NCI-H187 (cell line): Measurements from ENCODE around the gene HMCN1.
"Not testable (repeated sequence)": the region's sequence is repeated elsewhere in the genome, so short reads cannot be mapped to it uniquely, and the experiment has no call there.

Source experiments
- DNase-seq, 2 experiments: peaks; one replicate each; lab custom pipeline; 2025; lab: John Stamatoyannopoulos, UW

Gene HMCN1

GRCh38 chr1:185741551-185741950 lies 7.4 kb downstream of the HMCN1 start:
- no peak for DNase-seq

- DNase-seq, result no peak
These were observed 8.2 kb downstream of the HMCN1 start for GRCh38 chr1:185742403-185742802.

DNA sequence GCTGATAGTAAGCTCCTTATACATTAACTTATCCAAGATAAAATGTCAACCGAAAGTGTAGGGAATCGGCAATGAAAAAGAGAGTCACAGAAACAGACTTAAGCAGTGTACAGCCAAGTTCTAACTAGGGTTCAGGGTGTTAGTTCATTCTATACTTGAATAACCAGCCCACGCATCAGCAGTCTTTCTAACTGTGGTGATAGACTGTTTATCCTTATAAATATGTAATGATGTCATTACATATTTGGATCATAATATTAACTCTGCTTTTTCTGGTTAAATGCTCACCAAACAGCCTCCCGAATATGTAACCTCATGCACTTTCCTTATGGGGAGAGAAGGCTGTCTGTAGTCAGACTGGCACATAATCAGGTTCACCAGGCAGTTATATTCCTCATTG lies 11.0 kb downstream of the HMCN1 start:
- no peak for DNase-seq

- DNase-seq, result no peak
These were observed 24.9 kb downstream of the HMCN1 start for GRCh38 chr1:185759061-185759460.

DNA sequence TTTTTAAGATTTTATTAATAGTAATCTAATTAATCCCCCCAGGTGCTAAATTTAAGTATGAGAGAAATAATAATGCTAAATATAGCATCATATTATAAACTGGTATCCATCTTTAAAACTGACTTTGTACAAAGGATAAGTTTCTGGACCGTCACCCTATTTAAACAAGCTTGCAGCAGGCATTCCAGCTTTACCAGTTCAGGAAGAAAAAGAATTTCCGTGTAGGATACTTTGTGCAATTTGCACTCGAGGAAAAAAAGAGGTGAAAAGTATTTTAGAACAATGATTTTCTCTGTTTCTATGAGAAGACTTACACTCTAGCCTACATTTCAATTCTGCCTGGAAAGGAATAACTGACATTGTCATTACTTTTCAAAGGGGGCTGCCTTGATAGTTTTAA lies 27.6 kb downstream of the HMCN1 start:
- no peak for DNase-seq

- DNase-seq, result no peak
These were observed 33.4 kb downstream of the HMCN1 start for GRCh38 chr1:185767508-185768120.

DNA sequence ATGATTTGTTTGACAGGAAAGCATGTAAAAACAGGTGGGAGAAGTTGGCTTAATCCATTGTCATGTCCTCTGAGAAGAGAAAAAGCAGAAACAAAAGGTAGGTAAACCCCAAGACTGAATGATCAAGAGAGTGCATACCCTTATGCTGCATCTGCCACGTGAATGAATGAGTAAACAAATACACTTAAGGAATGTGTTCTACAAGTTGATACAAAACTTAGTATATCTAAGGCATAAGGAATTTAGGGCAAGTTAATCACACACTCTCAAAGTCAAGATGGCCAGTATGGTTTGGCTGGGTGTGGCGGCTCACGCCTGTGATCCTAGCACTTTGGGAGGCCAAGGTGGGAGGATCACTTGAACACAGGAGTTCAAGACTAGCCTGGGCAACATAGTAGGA lies 34.2 kb downstream of the HMCN1 start:
- DNase-seq, result no peak

GRCh38 chr1:185769136-185769535 lies 34.9 kb downstream of the HMCN1 start:
- DNase-seq, result no peak

DNA sequence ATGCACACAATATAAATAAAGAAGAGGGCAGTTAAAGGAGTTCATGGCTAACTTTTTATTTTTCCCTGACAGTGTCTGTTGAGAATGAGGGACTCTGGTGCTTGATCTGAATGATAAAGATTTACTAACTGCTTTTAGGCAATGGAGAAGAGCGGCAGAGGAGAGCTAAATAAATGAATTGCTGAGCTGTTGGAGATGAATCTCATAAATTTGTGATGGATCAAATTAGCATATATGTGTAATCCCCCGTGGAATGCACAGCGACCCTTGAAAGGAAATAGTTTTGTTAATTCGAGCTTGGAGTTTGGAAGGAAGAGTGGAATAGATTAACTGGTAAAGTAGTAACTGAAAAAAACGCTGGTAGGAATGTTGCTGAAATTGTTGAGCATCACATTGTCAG lies 40.2 kb downstream of the HMCN1 start:
- DNase-seq, result no peak

- DNase-seq, result peak in 1 of 2 experiments; percentile 13
These were observed 41.3 kb downstream of the HMCN1 start for GRCh38 chr1:185775501-185775900.

- DNase-seq, result no peak
These were observed 42.3 kb downstream of the HMCN1 start for GRCh38 chr1:185776522-185776921.

- not testable (repeated sequence) for DNase-seq
These were observed 49.7 kb downstream of the HMCN1 start for GRCh38 chr1:185783860-185784259.

DNA sequence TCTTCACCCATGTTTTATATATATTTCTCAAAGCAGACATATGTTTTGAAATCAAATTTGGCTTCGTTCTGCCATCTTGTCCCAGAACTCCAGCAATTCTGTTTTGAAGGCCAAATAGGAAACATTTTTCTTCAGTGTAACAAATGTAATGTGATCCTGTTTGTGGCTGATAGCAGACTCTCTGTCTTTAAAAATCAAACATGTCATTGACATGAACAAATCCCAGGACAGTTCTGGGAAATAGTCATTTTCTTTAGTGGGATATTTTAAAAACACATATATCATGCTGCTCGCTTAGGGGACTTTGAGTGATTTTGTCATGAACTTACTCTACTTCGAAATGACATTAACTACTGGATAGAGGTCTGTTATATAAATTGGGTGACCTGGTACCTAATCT lies 51.4 kb downstream of the HMCN1 start:
- no peak for DNase-seq

DNA sequence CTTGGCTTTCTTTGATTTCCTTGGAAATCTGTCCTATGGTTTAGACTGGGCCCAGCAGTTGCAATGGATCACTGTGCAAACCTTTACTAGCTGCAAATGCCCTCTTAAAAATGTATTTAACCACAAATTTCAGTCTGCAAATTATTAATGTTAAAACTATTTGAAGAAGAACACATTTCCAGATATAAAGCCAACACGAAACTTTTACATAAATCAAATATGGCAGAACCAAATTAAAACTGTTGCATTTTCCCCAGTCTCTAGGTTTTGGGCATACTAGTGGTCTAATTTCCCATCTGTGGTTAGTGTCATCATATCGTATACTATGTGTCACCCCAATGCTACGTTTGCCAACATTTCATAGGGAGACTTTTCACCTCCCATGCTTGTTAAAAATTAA lies 52.3 kb downstream of the HMCN1 start:
- no peak for DNase-seq

DNA sequence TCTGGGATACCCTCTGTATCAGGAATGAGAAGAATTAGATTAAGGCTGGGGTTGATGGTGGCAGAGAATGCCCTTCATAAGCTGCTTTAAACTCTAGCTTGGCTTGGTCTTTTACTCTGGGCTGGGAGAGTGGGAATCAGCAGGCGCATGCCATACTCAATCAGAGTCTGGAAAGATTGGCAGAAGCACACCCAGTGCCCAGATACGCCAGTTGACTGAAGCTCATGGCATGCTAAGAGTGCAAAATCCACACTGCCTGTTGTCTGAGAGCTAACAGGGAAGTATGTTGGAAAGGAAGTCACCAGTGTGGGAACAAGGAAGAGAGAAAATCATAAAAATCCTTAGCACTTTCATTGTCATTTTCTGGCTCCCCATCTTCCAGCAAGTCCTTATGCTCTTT lies 53.0 kb downstream of the HMCN1 start:
- no peak for DNase-seq

- no peak for DNase-seq
These were observed 54.2 kb downstream of the HMCN1 start for GRCh38 chr1:185788386-185788785.

GRCh38 chr1:185789501-185790193 lies 55.5 kb downstream of the HMCN1 start:
- no peak for DNase-seq

DNA sequence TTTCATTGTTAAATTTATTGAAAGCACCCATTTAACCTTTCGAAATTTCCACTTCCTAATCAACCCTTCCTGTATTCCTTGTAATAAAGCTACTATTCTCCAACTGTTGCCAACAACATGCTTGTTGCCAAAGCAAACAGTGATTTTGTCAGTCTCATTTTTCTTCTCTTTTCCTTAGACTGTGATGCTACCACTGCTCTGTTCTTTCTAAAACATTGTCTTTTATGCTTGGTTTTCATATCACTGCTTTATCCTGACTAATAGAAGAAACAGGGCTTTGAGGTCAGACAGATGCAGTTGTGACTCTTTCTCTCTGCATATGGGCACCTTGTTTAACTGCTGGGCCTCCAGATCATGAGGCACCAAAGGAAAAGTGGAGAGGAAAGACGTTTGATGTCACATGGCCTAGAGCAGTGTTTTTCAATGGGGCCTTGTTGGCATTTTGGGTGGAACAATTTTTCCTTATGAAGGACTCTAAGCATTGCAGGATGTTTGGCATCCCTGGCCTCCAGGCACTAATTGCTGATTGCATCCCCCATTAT lies 56.1 kb downstream of the HMCN1 start:
- DNase-seq, result no peak

GRCh38 chr1:185792040-185792439 lies 57.8 kb downstream of the HMCN1 start:
- DNase-seq, result no peak

GRCh38 chr1:185794495-185794894 lies 60.3 kb downstream of the HMCN1 start:
- not testable (repeated sequence) for DNase-seq

DNA sequence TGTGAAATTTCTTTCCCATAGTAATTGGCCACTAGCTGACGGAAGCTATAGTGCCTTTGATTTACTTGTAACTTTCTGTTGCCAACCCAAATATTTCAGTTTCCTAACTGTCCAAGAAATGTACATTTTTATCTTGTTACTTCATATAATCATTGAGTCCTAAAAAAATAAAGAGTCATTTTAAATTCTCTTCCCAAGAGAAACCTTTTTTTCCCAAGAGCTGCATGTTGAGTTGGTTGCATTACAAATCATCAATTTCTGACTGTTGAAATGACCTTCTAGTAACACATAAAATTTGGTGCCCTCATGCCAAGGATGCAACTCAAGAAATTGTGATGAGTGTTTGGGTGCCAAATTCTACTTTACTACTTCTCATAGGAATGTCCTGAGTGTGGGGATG lies 61.0 kb downstream of the HMCN1 start:
- DNase-seq, result no peak

GRCh38 chr1:185798505-185798904 lies 64.3 kb downstream of the HMCN1 start:
- no peak for DNase-seq

- no peak for DNase-seq
These were observed 69.0 kb downstream of the HMCN1 start for GRCh38 chr1:185803241-185803640.

DNA sequence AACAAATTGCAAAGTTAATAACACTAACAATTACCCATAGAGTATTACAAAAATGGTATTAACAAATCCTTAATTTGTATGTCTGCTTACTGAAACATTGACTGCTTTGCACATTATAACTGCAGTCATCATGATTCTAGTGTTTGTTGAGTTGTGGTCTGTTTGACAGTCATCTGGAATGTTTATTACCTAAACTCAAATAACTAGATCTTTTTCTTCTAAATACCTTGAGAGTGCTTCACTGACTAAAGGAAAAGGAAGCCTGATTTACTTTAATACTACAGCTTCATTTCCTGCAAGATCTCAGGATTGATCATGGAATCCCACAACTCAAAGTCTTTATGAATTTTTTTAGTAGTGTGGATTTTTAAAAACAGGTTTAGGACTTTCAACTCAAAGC lies 70.0 kb downstream of the HMCN1 start:
- no peak for DNase-seq
